Body of pancreas (tissue), 4 donors: ENCODE measurements around the gene PDZD8. TPM values are rescaled to one million over a fixed set of nuclear protein-coding genes. Genes with fewer than 3 reads are reported as not detected.

ENCODE experiments used
- ATAC-seq: fragments of 150-250 bp; one replicate; pipeline ENCODE4 v1.9.1; 2016
- DNase-seq, 4 donors: peaks; one replicate each; pipeline ENCODE4 v3.0.0-alpha.2; 2019
- H3K27ac ChIP-seq, 4 donors: fragments of 200-600 bp; sonication (generic); 1 replicate in 3 of 4; 2 replicates in 1 of 4; pipeline versions ENCODE4 v1.5.1 to v1.6.1; 2016 to 2019; ENCODE audit warnings: mild to moderate bottlenecking in 1 of 4, mixed read lengths in 1 of 4, moderate library complexity in 1 of 4
- H3K27me3 ChIP-seq, 2 donors: fragments of 200-600 bp; sonication (generic); one replicate each; pipeline ENCODE4 v1.6.0; 2016; ENCODE audit warnings: mild to moderate bottlenecking in 1 of 2
- H3K36me3 ChIP-seq, 2 donors: fragments of 200-600 bp; sonication (generic); replicated peaks in 1 of 2; 2 replicates each; pipeline ENCODE4 v1.5.1; 2016; ENCODE audit warnings: low read depth in 2 of 2; ENCODE audit not compliant: insufficient read depth in 1 of 2
- H3K4me1 ChIP-seq: fragments of 200-600 bp; sonication (generic); one replicate; pipeline ENCODE4 v1.6.0; 2016
- H3K4me3 ChIP-seq, 2 donors: fragments of 200-600 bp; sonication (generic); 1 replicate in 1 of 2; 2 replicates in 1 of 2; pipeline ENCODE4 v1.5.1; 2016 to 2019
- H3K9me3 ChIP-seq, 3 donors: fragments of 200-600 bp; sonication (generic); 1 replicate in 2 of 3; 2 replicates in 1 of 3; pipeline ENCODE4 v1.5.1; 2016
- CTCF ChIP-seq, 7 experiments: fragments of 450-650 bp in 4 of 7; fragments of 200-600 bp in 3 of 7; sonication (generic) in 3 of 7; IDR thresholded peaks; one replicate each; pipeline ENCODE4 v1.5.1; 2016 to 2019; ENCODE audit warnings: antibody characterized with exemption in 7 of 7
- POLR2A ChIP-seq, 3 donors: fragments of 450-650 bp; IDR thresholded peaks; one replicate each; pipeline ENCODE4 v1.6.1; 2016; ENCODE audit warnings: antibody characterized with exemption in 3 of 3, mild to moderate bottlenecking in 2 of 3
- WGBS, 2 donors: methylation state at CpG; one replicate each; pipeline ENCODE4 v1.1.5; 2017; 5-methylcytosine and 5-hydroxymethylcytosine counted together
- intact Hi-C: fragments of 100-400 bp; cut with DNase I; formaldehyde crosslinking; loops from one replicate; pipeline ENCODE4 v1.15.1; 2023
- total RNA-seq, 2 donors: library from RNA; depleted of rRNA; stranded (reverse); fragments of >200 nt; gene quantifications; one replicate each; pipeline ENCODE4 v1.1.0, GENCODE V29; 2016

PDZD8 gene
- total RNA-seq, 2 donors from 2014 or later, result 34.3 to 36.8 TPM

- TF ChIP-seq POLR2A (IDR thresholded peaks at IDR 0.05), result no peak
- no peak for TF ChIP-seq CTCF (IDR thresholded peaks at IDR 0.05)
- WGBS, 2 donors, result 46 to 48% methylated on average over 4 of the region's 4 CpGs
- ATAC-seq (no peak), DNase-seq (no peak)
- Histone ChIP-seq H3K36me3 (no peaks in the 10 kb centered on the region), H3K9me3 (no peaks in the 10 kb centered on the region), H3K4me3 (no peak overlapping the region), H3K27ac (peak overlapping the region; percentile 45 to 90 (median 82)), H3K4me1 (peaks cover 85% of the 10 kb centered on the region), H3K27me3 (no peaks in the 10 kb centered on the region)
- intact Hi-C loops, result no loop called here
Observed at GRCh38 chr10:117366741-117367140, 8.5 kb downstream of the PDZD8 start.

GRCh38 chr10:117365612-117366011 is 9.6 kb downstream of the PDZD8 start:
- intact Hi-C loops, result no loop called here
- Histone ChIP-seq H3K27me3 (no peaks in the 10 kb centered on the region), H3K36me3 (no peaks in the 10 kb centered on the region), H3K4me1 (peaks cover 92% of the 10 kb centered on the region), H3K9me3 (no peaks in the 10 kb centered on the region), H3K4me3 (no peak overlapping the region), H3K27ac (peak overlapping the region; percentile 25 to 90 (median 82))
- WGBS, 2 donors, result 7% methylated on average over 2 of the region's 2 CpGs
- TF ChIP-seq CTCF (IDR thresholded peaks at IDR 0.05) (no peak), POLR2A (IDR thresholded peaks at IDR 0.05) (peak in 1 of 3 donors; percentile 5)
- ATAC-seq (peak; percentile 95), DNase-seq (peak; percentile 79 to 96 (median 84))

- DNase-seq (no peak), ATAC-seq (no peak)
- H3K9me3 ChIP-seq, result no peaks in the 10 kb centered on the region
- intact Hi-C loops, result no loop called here
- H3K27me3 ChIP-seq, result no peaks in the 10 kb centered on the region
- no peak overlapping the region for H3K4me3 ChIP-seq
- peaks cover 96% of the 10 kb centered on the region for H3K4me1 ChIP-seq
- peak overlapping the region; percentile 7 to 90 (median 82) for H3K27ac ChIP-seq
- H3K36me3 ChIP-seq, result no peaks in the 10 kb centered on the region
- 35 to 43% methylated on average over 6 of the region's 6 CpGs for WGBS, 2 donors
- TF ChIP-seq POLR2A (IDR thresholded peaks at IDR 0.05) (no peak), CTCF (IDR thresholded peaks at IDR 0.05) (no peak)
Observed at GRCh38 chr10:117364110-117364960, 10.9 kb downstream of the PDZD8 start.

- no peak for DNase-seq
- H3K27ac ChIP-seq, result peak overlapping the region in 2 of 4 donors; percentile 11 to 90
- TF ChIP-seq POLR2A (IDR thresholded peaks at IDR 0.05) (no peak), CTCF (IDR thresholded peaks at IDR 0.05) (no peak)
Observed at GRCh38 chr10:117363028-117363427, 12.2 kb downstream of the PDZD8 start.

GRCh38 chr10:117362313-117362712 is 12.9 kb downstream of the PDZD8 start:
- DNase-seq, result no peak
- Histone ChIP-seq H3K4me3 (no peak overlapping the region), H3K27me3 (no peaks in the 10 kb centered on the region), H3K4me1 (peaks cover 94% of the 10 kb centered on the region), H3K36me3 (no peaks in the 10 kb centered on the region), H3K27ac (peak overlapping the region in 3 of 4 donors; percentile 3 to 90 (median 11)), H3K9me3 (no peaks in the 10 kb centered on the region)
- TF ChIP-seq CTCF (IDR thresholded peaks at IDR 0.05), result no peak
- no peak for TF ChIP-seq POLR2A (IDR thresholded peaks at IDR 0.05)
- intact Hi-C loops, result no loop called here
- ATAC-seq, result no peak

More at GRCh38 chr10:117363028-117363427, 12.2 kb downstream of the PDZD8 start:
- H3K4me1 ChIP-seq, result peaks cover 98% of the 10 kb centered on the region
- no peak overlapping the region for H3K4me3 ChIP-seq
- H3K36me3 ChIP-seq, result no peaks in the 10 kb centered on the region
- ATAC-seq, result no peak
- intact Hi-C loops, result no loop called here
- no peaks in the 10 kb centered on the region for H3K9me3 ChIP-seq
- no peaks in the 10 kb centered on the region for H3K27me3 ChIP-seq
- 43 to 46% methylated on average over 2 of the region's 2 CpGs for WGBS, 2 donors
